Esophagus mucosa (tissue), 1 donor: ENCODE results near the gene FASN. TPM values are rescaled to one million over a fixed set of nuclear protein-coding genes. Genes with fewer than 3 reads are reported as not detected.
"Not testable (repeated sequence)": the region's sequence is repeated elsewhere in the genome, so short reads cannot be mapped to it uniquely, and the experiment has no call there.

ENCODE experiments used
- ATAC-seq: fragments of 200-7000 bp; cut with Tn5 transposase; one replicate; pipeline ENCODE4 v1.9.1; 2020
- total RNA-seq: library from RNA; stranded (reverse); gene quantifications from one replicate; pipeline ENCODE4 v1.2.4, GENCODE V29; 2023
- donor health status: DM: yes; HTN: yes; CAD: no.

FASN gene
- total RNA-seq, result 352 TPM

DNA sequence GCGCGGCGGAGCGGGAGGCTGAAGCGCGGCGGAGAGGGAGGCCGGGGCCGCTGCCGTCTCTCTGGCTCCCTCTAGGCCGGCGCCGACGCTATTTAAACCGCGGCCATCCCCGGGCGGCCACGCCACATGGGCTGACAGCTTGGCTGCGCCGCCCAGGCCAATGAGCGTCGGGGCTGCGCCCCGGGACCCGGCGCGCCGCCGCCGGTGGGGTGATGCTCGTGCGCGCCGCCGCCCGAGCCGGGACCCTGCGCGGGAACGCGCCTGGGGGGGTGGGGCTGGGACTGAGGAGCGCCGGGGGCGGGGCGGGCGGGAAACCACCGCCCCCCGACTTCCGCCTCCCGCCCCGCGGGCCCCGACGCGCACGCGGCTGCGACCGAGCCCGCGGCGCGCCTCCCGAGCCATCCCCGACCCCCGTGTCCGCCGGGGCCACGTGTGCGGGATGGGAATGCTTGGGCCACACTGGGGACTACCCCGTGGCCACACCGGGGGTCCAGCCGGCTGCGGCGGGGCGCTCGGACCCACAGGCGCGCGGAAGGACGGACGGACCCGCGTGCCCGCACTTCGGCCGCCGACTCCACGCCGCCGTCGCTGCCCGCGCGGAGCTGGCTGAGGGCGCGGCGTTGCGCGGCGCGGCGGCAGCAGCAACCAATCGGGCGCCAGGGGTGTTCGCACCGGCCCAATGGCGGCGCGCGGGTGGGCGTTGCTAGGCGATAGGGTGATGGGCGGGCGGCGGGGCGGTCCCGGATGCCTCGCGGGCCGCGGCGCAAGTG is at the start of gene FASN:
Gene FASN, minus strand, starts transcription at position 68 of the 770 bp plus-strand sequence. CDS start 1,791 bp downstream, outside the sequence.
- peak; percentile 81 for ATAC-seq

DNA sequence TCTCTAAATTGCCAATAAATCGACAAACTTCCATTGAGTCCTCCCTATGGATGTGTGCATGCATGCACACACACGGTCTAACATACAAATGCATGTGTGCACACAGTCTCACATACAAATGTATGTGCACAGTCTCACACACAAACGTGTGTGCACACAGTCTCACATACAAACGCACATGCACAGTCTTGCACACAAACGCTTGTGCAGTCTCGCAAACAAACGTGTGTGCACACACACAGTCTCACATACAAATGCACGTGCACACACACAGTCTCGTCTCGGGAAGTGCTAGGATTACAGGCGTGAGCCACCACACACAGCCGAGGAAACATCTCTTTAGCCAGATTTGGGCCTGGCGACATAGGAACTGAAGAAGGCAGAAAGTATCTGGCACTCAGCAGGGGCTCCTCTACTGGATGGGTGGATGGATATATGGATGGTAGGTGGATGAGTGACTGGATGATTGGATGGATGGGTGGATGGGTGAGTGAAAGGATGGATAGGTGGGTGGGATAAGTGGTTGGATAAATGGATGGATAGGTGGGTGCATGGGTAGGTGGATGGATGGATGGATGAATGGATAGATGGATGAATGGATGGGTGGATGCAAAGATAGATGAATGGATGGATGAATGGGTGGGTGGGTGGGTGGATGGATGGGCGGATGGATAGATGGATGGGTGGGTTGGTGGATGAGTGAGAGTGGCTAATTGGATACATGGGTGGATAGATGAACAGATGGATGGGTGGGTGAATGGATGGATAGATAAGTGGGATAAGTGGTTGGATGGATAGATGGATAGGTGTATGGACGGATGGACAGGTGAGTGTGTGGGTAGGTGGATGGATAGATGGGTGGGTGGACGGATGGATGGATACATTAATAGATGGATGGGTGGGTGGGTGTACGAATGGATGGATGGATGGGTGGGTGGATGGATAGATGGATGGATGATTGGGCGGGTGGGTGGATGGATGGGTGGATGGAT is 48.9 kb upstream of the FASN start:
- no peak for ATAC-seq

DNA sequence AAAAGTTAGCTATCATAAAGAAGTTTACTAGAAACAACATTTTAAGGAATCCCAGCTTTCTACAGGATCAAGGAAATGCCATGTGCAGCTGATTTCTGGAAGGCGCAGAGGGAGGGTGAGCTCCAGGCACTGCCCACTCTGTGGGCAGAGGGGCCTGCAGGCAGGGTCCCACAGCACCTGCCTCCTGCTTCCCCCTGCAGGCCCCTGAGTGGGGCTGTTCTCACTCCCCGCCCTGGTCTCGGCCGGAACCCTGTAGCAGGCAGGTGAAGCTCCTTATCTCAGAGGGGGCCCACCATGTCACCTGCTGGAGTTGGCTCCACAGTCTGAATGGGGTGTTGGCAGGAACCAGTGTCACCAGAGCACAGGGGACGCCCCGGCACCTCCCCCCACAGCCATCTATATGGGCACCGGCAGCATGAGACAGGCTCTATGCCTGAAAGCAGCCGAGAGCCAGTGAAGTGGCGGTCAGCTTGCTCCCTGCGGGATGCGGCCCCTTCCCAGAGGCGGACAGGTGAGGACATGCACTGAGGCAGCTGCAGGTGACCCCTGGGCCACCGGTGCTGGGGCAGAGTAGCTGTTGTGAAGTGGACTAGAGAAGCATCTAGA is 47.6 kb upstream of the FASN start:
- ATAC-seq, result no peak

DNA sequence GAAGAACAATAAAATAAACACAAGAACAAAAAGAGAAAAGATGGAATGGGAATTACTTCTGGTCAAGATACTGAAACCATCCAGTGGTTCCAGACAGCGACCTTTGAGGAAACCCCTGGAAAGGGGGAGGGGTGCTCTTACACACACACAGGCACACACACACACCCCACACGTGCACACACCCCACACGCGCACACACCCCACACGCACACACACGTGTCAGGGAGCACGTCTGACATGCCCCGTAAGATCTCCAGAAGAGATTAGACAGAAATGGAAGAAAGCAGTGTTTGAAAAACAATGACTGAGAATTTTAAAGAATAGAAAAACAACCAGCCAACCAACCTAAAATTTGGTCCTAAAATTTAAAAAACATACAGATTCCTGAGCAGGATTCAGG is 45.3 kb upstream of the FASN start:
- no peak for ATAC-seq

- not testable (repeated sequence) for ATAC-seq
Measured at GRCh38 chr17:82139961-82140360, 41.9 kb upstream of the FASN start.

DNA sequence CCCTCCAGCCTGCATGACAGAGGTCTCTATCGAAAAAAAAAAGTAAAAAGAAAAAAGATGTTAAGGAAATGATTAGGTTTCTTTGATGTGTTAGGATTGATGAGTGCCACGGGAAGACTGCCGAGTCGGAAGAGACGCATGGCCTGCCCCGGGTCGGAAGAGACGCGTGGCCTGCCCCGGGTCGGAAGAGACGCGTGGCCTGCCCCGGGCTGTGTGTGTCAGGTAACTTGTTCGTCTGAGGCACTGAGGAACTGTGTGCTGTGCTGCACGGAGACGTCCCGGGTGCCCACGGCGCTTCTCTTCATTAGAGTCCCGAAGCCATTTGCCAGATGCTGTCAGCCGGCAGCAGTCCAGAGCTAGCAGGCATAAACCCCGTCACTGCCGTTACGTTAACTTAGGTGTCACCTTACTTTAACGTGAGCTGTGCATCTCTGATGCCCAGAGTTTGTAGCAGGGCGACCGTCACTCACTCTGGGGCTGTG is 40.5 kb upstream of the FASN start:
- no peak for ATAC-seq

DNA sequence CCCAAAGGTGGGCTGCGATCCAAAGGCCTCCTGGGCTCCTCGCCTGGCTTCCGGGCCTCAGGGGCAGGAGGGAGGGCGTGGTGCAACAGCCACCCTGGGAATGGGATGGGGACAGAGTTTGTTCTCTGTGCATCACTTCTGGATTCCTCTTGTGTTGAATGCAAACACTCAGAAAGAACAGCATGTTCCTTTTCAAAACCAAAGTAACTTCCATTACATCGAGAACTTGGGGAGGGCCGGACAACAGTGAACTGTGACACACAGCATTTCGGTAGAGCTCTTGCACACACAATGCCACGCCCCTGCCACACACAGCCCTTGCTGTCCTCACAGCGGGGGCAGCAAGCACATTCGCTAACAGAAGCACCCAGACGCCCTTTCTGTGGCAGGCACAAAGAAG is 36.1 kb upstream of the FASN start:
- peak; percentile 68 for ATAC-seq

DNA sequence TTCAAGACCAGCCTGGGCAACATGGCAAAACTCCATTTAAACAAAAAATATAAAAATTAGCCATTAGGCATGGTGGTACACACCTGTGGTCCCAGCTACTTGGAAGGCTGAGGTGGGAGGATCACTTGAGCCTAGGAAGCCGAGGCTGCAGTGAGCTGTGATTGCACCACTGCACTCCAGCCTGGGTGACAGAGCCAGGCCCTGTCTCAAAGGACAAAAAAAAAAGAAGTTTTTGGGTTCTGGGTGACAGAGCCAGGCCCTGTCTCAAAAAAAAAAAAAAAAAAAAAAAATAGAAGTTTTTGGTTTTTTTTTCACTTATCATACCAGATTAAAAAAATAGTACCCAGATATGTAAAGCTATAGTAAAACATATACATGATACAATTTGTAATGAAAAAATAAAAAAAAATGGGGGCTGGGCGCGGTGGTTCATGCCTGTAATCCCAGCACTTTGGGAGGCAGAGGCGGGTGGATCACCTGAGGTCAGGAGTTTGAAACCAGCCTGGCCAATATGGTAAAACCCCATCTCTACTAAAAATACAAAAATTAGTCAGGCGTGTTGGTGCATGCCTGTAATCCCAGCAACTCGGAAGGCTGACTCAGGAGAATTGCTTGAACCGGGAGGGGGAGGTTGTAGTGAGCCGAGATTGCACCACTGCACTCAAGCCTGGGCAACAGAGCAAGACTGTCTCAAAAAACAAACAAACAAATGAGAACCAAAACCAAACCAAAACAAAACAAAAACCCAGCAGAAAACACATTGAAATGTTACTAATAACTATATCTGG is 35.3 kb upstream of the FASN start:
- peak; percentile 74 for ATAC-seq

- ATAC-seq, result no peak
Measured at GRCh38 chr17:82129095-82129494, 31.1 kb upstream of the FASN start.

- ATAC-seq, result no peak
Measured at GRCh38 chr17:82128287-82128686, 30.3 kb upstream of the FASN start.

GRCh38 chr17:82127704-82128103 is 29.7 kb upstream of the FASN start:
- ATAC-seq, result no peak

GRCh38 chr17:82127315-82127595 is 29.2 kb upstream of the FASN start:
- ATAC-seq, result no peak

DNA sequence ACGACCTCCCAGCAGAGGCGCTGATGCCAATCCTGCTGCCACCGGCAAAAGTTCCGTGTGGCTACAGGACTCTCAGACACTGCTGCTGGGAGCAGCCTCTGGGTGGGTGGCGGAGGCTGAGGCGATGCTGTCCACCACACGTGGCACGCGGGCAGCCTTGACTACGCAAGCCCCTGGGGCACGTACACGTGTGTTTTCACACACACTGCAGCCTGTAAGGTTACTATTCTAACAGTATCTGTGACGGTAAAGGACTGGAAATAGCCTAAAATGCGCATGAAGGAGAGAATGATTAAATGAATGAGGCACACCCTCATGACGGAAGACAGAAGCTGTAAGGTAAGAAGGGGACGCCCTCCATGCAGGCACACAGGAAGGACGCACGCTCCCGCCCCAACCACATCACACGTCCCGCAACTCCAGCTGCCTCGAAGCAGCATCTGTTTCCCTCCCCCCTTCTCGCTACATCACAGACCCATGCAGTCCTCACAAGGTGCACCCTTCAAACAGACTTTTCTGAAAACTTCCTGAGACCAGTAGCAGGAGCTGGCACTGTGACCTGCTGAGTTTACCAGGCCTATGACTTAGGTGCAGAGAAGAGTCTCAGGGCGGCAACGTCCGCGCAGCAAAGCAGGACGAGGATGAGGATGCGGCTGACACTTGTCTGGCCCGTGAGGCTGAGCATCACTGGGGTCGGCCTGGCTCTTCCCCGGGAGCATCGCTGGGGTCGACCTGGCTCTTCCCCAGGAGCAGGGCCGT is 28.7 kb upstream of the FASN start:
- no peak for ATAC-seq

GRCh38 chr17:82124101-82124500 is 26.1 kb upstream of the FASN start:
- no peak for ATAC-seq

DNA sequence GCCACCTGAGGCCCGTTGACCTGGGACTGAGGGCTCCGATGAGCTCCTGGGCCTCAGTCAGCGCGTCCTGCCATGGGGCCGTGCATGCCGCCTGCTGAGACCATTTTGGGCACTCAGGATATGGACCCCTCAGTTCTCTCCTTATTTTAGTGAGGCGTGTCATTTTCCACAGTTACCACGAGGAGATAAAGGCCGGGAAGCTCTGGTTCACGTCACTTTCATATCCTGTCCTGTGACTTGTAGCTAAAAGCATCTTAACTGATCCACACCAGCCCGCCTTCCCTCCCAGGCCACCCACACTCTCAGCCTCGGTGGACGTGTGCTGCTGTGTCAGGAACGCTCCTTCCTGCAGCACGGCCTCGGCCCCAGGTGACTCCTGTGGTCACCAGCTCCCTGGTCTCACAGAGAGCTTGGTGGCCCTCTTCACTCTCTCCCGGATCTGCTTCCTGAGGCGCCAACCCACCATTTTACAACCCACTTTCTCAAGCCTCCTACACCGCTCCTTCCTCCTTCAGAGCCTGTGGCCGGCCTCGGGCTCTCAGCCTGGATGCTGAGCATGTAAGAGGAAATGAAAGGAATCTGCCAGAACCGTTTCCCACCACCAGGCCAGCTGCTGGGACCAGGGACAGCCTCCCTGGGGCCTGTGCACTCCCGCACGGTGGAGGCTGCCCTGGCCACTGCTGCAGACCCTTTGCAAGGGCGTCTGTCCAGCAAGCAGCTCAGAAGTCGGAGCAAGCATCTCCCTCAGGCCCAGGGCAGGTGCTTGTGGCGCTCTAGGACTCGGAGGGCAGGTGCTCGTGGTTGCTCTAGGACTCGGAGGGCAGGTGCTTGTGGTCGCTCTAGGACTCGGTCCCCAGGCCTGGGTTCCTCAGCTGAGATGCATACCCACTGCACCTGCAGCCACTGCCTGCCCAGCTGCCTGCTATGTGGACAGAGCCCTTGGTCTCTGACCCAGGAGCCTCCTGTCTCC is 23.9 kb upstream of the FASN start:
- ATAC-seq, result no peak

- ATAC-seq, result no peak
Measured at GRCh38 chr17:82121246-82121645, 23.2 kb upstream of the FASN start.

GRCh38 chr17:82120148-82120547 is 22.1 kb upstream of the FASN start:
- no peak for ATAC-seq

DNA sequence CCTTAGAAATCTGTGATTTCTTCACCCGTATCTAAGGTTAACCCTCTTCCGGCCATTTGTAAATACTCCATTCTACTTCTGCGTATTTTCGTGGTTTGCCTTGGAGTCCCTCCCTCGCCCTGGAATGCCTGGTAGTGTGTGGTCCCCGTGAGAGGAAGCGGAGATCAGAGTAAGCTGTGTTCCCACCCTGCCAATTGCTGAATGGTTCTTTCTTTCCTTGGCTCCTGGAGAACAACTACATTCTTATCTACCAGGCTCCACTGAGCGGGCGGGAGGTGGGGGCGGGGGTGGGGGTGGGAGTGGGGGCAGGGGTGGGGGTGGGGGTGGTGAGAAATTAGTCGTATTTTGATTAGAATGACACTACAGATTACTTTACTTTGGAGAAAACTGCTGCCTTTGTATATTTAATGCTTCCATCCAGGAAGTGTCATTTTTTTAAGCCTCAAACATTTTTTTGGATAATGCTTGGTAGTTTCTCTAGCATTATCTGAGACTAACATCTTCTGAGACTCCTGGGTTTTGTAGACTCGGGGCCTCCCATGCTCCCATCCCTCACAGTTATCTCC is 20.9 kb upstream of the FASN start:
- ATAC-seq, result no peak

- no peak for ATAC-seq
Measured at GRCh38 chr17:82118168-82118814, 20.3 kb upstream of the FASN start.
